ENCODE measurements around the gene ZNF763. TPM values are rescaled to one million over a fixed set of nuclear protein-coding genes. Genes with fewer than 3 reads are reported as not detected.

The ZNF763 gene
- total RNA-seq, 1 experiment from 2014 or later = 0.77 TPM

GRCh38 chr19:11942008-11942842 lies 22.6 kb upstream of the ZNF763 start:
- Histone ChIP-seq H4K91ac (ENCODE audit: insufficient read length, low read depth, low read length) (no peak overlapping the region), H3K23me2 (ENCODE audit: insufficient read length, low read depth, low read length, poor library complexity, severe bottlenecking) (no peaks in the 10 kb centered on the region), H3K27me3 (ENCODE audit: insufficient read depth, low read length) (no peaks in the 10 kb centered on the region), H3K79me1 (ENCODE audit: insufficient read depth, low read depth, low read length, poor library complexity, severe bottlenecking) (no peaks in the 10 kb centered on the region), H3K27ac (ENCODE audit: insufficient read length, low read depth, low read length) (no peak overlapping the region), H2BK5ac (ENCODE audit: insufficient read length, low read length) (no peak overlapping the region), H3K56ac (ENCODE audit: insufficient read length, low read depth, low read length) (no peak overlapping the region), H2BK12ac (ENCODE audit: insufficient read length, low read depth, low read length) (no peak overlapping the region), H3K4me1 (ENCODE audit: insufficient read depth, low read length) (no peaks in the 10 kb centered on the region), H2AK5ac (ENCODE audit: insufficient read length, low read length) (no peak overlapping the region), H3K9me3 (ENCODE audit: control insufficient read depth, low read depth, low read length) (peaks cover 56% of the 10 kb centered on the region), H3T11ph (ENCODE audit: low read length) (no peak overlapping the region), H3K4me2 (ENCODE audit: insufficient read depth, insufficient read length, low read length) (no peak overlapping the region), H4K8ac (replicated peaks; ENCODE audit: insufficient read length, low read depth, low read length) (no peak overlapping the region), H3K23ac (ENCODE audit: insufficient read length, low read depth, low read length) (no peak overlapping the region), H3K14ac (ENCODE audit: insufficient read depth, low read length) (no peak overlapping the region), H2BK20ac (ENCODE audit: low read depth, low read length, poor library complexity, severe bottlenecking) (no peak overlapping the region), H3K9ac (ENCODE audit: extremely low read depth, insufficient read length, low read length) (no peak overlapping the region), H3K18ac (ENCODE audit: insufficient read length, low read depth, low read length) (no peak overlapping the region), H4K20me1 (ENCODE audit: control insufficient read depth, insufficient read depth, insufficient read length) (no peaks in the 10 kb centered on the region), H3K79me2 (ENCODE audit: insufficient read depth, low read length) (no peaks in the 10 kb centered on the region; the same call in 1 of the 2 replicates), H4K5ac (ENCODE audit: insufficient read length, low read depth, low read length) (no peak overlapping the region), H3K4ac (ENCODE audit: low read depth, low read length) (no peak overlapping the region), H2BK120ac (ENCODE audit: low read depth, low read length, poor library complexity, severe bottlenecking) (no peak overlapping the region), H2BK15ac (ENCODE audit: low read depth, low read length) (no peak overlapping the region), H2AFZ (ENCODE audit: low read length) (no peak overlapping the region)
- Mint-ChIP-seq H3K27me3 (ENCODE audit: low read depth) (no peaks in the 10 kb centered on the region; the same call in 1 of the 2 replicates), H3K4me1 (no peaks in the 10 kb centered on the region), H3K4me3 (peak overlapping the region in 1 of 2 experiments; percentile 26; a peak in 1 of 5 replicates), H3K9me3 (peaks cover 89 to 93% of the 10 kb centered on the region in 2 experiments), H3K27ac (no peak overlapping the region), H3K36me3 (ENCODE audit: insufficient read depth in 1 of 3, low read depth in 3 of 3) (peaks cover 78 to 87% (median 86%) of the 10 kb centered on the region in 3 experiments)
- TF ChIP-seq, protein P1, sequence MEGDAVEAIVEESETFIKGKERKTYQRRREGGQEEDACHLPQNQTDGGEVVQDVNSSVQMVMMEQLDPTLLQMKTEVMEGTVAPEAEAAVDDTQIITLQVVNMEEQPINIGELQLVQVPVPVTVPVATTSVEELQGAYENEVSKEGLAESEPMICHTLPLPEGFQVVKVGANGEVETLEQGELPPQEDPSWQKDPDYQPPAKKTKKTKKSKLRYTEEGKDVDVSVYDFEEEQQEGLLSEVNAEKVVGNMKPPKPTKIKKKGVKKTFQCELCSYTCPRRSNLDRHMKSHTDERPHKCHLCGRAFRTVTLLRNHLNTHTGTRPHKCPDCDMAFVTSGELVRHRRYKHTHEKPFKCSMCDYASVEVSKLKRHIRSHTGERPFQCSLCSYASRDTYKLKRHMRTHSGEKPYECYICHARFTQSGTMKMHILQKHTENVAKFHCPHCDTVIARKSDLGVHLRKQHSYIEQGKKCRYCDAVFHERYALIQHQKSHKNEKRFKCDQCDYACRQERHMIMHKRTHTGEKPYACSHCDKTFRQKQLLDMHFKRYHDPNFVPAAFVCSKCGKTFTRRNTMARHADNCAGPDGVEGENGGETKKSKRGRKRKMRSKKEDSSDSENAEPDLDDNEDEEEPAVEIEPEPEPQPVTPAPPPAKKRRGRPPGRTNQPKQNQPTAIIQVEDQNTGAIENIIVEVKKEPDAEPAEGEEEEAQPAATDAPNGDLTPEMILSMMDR (conservative IDR thresholded peaks at IDR 0.05) = no peak
- WGBS (ENCODE audit: extremely low coverage, insufficient read length, low lambda C conversion rate) = no CpG with 5 or more reads among the region's 10 CpGs
- no peak for DNase-seq

Measured in H9 (cell line).